HG03025 (cell line): ENCODE measurements around the gene TLCD3A.
A peak's percentile ranks its signal among the peaks of the same experiment; 100 is the strongest.

Source experiments
- ATAC-seq: cut with Tn5 transposase; IDR thresholded peaks from one replicate; pipeline ENCODE4 v1.9.1; 2021; ENCODE audit warnings: mild to moderate bottlenecking, moderate library complexity; ENCODE audit not compliant: unreplicated experiment, low FRiP score

TLCD3A gene

DNA sequence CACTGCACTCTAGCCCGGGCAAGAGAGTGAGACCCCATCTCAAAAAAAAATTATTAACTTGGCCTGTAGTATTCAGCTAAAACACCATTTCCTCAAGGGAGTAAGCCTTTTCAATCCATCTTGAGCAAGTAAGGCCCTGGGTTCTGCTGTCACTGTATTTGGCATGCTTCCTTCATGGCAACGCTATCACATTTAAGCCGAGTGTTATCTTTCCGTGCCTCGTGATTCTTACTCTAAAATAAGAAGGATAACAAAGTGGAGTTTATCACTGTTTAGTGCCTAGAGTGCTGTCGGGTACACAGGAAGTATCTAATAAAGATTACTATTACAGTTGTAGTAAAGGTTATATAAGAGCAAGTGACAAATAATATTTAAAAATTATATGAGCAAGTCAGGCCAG lies 26.5 kb upstream of the TLCD3A start:
- no peak for ATAC-seq

GRCh38 chr17:708132-708531 lies 24.3 kb upstream of the TLCD3A start:
- ATAC-seq: no peak

DNA sequence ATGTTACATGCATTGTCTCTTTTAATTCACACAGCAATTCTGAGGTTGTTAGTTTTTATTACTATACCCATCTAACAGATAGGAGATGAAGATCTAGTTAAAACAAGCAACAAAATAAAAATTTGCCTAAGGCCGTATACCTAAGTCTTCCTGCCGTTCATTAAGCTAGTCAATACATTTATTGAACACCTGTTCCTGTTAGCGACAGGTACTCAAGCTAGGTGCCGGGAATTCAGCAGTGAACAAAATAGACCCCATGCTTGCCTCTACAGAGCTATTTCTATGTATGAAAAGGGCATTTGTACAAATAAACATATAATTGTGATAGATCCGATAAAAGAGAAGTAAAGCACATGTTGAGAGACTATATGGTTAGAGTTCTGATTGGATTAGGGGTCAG lies 14.3 kb upstream of the TLCD3A start:
- no peak for ATAC-seq

DNA sequence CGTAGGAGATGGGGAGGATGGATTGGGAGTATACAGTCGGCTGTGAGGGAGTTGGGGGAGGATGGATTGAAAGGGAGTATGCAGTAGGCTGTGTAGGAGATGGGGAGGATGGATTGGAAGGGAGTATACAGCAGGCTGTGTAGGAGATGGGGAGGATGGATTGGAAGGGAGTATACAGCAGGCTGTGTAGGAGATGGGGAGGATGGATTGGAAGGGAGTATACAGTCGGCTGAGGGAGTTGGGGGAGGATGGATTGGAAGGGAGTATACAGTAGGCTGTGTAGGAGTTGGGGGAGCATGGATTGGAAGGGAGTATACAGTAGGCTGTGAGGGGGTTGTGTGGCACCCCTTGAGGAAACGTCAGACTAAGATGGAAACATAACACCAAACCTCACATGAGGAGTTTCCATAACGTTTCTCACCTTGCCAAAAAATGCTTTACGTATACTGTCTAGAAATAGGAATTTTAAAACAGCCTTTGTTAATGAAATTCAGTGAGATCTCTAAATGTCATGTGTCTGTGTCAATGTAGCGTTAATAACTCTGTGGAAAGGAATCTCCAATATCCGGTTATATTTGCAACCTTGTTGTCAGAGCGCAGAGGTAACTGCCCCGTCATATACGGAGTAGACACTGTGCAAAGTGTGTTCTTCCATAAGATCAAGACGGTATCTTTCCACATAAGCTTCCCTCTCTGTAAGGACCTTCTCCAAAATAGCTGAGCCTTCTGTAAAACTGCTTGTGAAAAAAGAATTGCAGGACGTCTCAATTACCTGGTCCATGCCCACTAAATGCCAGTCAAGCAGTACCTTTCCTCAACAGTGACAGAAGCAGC lies 11.5 kb upstream of the TLCD3A start:
- no peak for ATAC-seq

- no peak for ATAC-seq
These were observed 10.9 kb upstream of the TLCD3A start for GRCh38 chr17:721540-721937.

GRCh38 chr17:725084-725483 lies 7.3 kb upstream of the TLCD3A start:
- no peak for ATAC-seq

GRCh38 chr17:725746-726145 lies 6.7 kb upstream of the TLCD3A start:
- no peak for ATAC-seq

GRCh38 chr17:726271-726919 lies 6.0 kb upstream of the TLCD3A start:
- ATAC-seq: no peak

DNA sequence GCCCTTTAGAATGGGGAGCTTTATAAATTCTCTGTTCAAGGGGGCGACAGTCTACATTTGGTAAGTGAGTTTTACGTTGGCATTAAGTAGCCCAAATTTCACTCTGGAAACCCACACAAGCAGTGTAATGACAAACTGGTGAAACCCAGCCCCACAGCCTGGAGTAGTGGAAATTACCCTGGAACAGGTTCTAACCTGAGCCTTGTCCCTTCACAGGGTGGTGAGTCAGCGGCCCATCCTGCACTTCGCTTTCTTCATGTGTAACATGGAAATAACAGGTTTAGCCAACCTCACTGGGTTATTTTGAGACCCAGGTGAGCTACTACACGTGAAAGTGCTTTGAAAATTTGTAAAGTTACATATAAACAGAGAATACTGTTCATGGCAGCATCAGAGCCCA lies 3.5 kb upstream of the TLCD3A start:
- no peak for ATAC-seq

GRCh38 chr17:731644-732066 lies 741 bp upstream of the TLCD3A start:
- ATAC-seq: no peak

DNA sequence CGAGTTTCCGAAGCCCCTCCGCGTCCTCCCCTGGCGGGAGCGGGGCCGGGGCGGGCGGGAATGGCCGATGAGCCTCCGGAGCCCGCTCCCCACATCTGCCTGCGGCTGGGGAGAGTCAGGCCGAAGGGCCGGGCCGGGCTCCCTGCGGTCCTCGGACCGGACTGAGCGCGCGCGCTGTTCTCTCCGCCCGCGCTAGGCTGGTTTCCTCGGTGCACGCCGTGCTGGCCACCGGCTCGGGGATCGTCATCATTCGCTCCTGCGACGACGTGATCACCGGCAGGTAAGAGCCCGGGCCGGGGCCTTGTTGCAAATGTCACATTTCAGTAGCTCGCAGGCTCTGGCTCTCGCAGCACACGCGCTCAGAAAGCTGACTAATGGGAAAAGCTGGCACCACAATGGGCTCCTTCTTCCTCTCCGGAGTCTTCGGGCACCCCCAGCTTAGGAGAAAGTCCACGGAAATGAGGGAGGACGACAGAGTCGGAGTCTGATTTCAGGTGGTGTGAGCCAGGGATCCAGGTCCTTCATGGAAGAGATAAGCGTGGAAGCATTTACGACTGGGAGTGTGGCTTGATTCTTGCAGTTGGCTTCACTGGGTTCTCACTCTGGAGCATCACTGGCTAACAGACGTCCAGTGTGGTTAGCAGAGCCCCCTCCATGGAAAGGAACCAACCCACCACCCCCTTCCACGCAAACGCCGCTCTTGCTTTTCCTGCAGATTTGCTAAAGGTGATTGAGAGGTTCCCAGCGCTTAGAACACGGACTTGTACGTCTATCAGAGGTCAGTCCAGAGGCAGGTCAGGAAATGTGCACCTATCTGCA lies 715 bp downstream of the TLCD3A start:
- peak; percentile 30 for ATAC-seq

DNA sequence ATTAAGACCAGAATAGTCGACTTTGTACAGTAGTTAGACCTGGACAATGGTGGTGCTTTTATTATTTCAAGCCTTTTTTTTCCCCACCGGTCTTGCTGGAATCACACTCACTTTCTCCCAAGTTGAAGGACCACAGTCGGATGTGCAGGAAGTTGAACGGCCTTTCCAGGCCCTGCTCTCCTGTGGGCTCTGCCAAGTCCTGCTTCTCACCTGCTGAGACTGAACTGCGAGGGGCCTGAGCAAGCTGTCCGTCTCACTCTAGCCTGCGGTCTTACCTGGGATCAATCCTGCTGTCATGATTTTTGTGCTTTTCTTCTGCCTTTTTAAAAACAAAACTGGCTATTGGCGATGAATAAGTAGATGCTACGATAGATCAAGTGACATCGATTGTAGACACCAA lies 1.3 kb downstream of the TLCD3A start:
- no peak for ATAC-seq

DNA sequence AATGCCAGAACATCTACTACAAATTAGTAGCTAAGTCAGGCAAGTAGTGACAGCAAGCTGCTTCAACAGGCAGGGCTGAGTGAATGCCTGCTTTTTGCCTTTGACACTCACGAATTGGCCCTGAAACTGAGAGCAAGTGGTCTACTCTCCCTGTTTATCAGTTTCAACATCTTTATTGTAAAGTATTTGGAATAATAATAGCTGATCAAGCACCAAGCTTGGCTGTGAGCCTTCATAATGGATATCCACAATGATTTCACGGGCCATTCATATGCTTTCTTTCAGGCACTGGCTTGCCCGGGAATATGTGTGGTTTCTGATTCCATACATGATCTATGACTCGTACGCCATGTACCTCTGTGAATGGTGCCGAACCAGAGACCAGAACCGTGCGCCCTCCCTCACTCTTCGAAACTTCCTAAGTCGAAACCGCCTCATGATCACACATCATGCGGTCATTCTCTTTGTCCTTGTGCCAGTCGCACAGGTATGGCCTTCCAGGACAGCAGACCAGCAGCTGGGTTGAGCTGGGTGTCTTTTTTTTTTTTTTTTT lies 5.2 kb downstream of the TLCD3A start:
- ATAC-seq: no peak

DNA sequence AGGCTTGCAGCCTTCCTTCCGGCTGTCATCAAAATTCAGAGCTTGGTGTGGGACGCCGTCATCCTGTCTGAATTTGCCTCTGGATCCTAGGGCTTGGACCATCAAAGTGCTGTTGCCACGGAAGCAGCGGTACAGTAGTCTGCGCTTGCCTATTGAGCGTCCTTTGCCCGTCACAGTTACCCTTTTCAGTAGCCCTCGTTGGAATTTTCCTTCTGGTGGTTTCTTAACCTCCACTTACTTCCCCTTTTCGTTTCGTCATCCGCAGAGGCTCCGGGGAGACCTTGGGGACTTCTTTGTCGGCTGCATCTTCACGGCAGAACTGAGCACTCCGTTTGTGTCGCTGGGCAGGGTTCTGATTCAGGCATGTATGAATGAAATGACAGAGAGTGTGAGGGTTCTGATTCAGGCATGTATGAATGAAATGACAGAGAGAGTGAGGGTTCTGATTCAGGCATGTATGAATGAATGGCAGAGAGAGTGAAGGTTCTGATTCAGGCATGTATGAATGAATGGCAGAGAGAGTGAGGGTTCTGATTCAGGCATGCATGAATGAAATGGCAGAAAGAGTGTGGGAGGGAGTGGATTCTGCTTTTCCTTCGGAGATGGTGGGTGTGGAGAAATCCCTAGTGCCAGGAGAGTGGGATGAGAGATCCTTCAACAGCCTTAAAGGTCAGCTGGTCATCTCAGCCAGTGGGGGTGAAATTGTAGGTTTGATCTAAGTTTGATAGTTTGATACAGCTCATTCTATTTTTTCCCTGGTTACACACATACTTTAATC lies 8.0 kb downstream of the TLCD3A start:
- no peak for ATAC-seq

DNA sequence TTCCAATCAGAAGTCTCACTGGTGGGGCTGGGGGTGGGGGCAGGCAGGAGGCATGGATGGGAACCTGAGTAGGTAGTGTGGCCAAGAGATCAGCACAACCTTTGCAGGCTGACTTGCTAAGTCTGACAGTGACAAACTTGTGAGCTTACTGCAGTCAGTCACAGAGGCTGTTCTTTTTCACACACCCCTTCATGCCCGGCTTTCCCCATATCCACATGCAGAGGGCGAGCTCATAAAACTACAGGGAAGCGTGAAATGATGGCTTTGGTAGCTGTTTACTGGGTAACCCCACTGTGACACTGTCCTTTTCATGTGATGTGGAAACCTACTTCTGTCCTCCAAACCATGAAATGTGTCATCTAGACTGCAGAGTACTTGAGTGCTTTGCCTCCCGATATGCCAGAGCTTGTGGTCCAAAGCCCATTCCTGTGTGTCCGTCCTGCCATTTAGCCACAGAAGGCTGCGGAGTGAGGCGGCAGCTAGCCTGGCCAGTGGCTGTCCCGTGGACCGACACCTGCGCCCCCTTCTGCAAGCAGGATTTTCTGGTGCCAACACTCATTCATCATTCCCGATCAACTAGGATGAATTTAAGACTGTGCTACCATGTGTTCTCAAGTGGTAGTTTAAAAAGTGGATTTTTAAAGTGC lies 9.9 kb downstream of the TLCD3A start:
- ATAC-seq: no peak

GRCh38 chr17:743139-743538 lies 10.7 kb downstream of the TLCD3A start:
- no peak for ATAC-seq

DNA sequence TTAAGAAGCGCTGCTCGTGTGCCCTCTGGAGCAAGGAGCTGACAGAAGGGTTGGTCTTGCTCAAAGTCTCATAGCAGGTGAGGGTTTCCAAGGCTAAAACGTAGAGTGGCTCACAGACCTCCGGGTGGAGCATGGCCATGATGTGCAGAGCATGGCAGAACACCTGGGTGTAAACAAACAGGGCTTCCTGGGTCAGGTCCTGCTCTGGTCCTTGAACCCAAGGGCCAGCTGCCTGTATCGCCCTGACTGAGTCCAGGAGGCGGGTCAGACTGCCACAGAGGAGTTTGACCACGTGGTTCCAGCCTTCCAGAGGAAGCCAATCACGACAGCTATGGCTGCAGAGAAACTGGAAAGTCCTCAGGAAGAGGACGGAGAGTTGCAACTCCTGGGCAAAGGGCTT lies 12.5 kb downstream of the TLCD3A start:
- no peak for ATAC-seq

- ATAC-seq: no peak
These were observed 13.0 kb downstream of the TLCD3A start for GRCh38 chr17:745406-745805.

- ATAC-seq: no peak
These were observed 13.8 kb downstream of the TLCD3A start for GRCh38 chr17:746181-746580.
